Measurements from ENCODE around the gene DNAJC5G.

- TF ChIP-seq YY1 (IDR thresholded peaks at IDR 0.05; ENCODE audit: low read depth) (no peak), TEAD4 (IDR thresholded peaks at IDR 0.05) (no peak), CEBPB (IDR thresholded peaks at IDR 0.05) (no peak), EP300 (IDR thresholded peaks at IDR 0.05; ENCODE audit: borderline replicate concordance) (no peak), MAX (IDR thresholded peaks at IDR 0.05) (no peak), TCF12 (IDR thresholded peaks at IDR 0.05; ENCODE audit: low read depth) (no peak), RAD21 (IDR thresholded peaks at IDR 0.05; ENCODE audit: low read depth) (peak; percentile 80), NFIC (IDR thresholded peaks at IDR 0.05) (no peak), CREB1 (IDR thresholded peaks at IDR 0.05; ENCODE audit: low read depth) (no peak), TAF1 (IDR thresholded peaks at IDR 0.05; ENCODE audit: low read depth) (no peak)
- TF ChIP-seq, protein P1, sequence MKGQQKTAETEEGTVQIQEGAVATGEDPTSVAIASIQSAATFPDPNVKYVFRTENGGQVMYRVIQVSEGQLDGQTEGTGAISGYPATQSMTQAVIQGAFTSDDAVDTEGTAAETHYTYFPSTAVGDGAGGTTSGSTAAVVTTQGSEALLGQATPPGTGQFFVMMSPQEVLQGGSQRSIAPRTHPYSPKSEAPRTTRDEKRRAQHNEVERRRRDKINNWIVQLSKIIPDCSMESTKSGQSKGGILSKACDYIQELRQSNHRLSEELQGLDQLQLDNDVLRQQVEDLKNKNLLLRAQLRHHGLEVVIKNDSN (IDR thresholded peaks at IDR 0.05) = no peak
These were observed 28.1 kb downstream of the DNAJC5G start for GRCh38 chr2:27303093-27304025.
